ENCODE data around the gene ACE.
"Not testable (repeated sequence)": the region's sequence is repeated elsewhere in the genome, so short reads cannot be mapped to it uniquely, and the experiment has no call there.

The ACE gene

GRCh38 chr17:63451150-63451549 lies 25.7 kb upstream of the ACE start:
- peaks cover 17% of the 10 kb centered on the region for H3K27me3 Mint-ChIP-seq (ENCODE audit: low read depth)
- no peak overlapping the region for H3K4me3 Mint-ChIP-seq
- H3K4me1 Mint-ChIP-seq: peaks cover 26% of the 10 kb centered on the region
- H3K27ac Mint-ChIP-seq: no peak overlapping the region
- H3K9me3 Mint-ChIP-seq: peaks cover 3% of the 10 kb centered on the region
- TF ChIP-seq CTCF (IDR thresholded peaks at IDR 0.05; ENCODE audit: unreplicated experiment in 3 of 3): no peak
- H3K36me3 Mint-ChIP-seq (ENCODE audit: low read depth): peaks cover 3% of the 10 kb centered on the region

GRCh38 chr17:63452046-63452961 lies 24.6 kb upstream of the ACE start:
- Mint-ChIP-seq H3K4me3 (no peak overlapping the region), H3K36me3 (ENCODE audit: low read depth) (peaks cover 3% of the 10 kb centered on the region), H3K4me1 (peaks cover 24% of the 10 kb centered on the region), H3K27me3 (ENCODE audit: low read depth) (peaks cover 17% of the 10 kb centered on the region), H3K27ac (no peak overlapping the region), H3K9me3 (peaks cover 3% of the 10 kb centered on the region)
- TF ChIP-seq CTCF (IDR thresholded peaks at IDR 0.05; ENCODE audit: unreplicated experiment in 3 of 3): no peak

- peaks cover 3% of the 10 kb centered on the region for H3K36me3 Mint-ChIP-seq (ENCODE audit: low read depth)
- peaks cover 3% of the 10 kb centered on the region for H3K9me3 Mint-ChIP-seq
- peaks cover 17% of the 10 kb centered on the region for H3K27me3 Mint-ChIP-seq (ENCODE audit: low read depth)
- no peak overlapping the region for H3K4me3 Mint-ChIP-seq
- H3K27ac Mint-ChIP-seq: no peak overlapping the region
- H3K4me1 Mint-ChIP-seq: peaks cover 19% of the 10 kb centered on the region
- no peak for TF ChIP-seq CTCF (IDR thresholded peaks at IDR 0.05; ENCODE audit: unreplicated experiment in 3 of 3)
Observed at GRCh38 chr17:63452962-63453551, 23.8 kb upstream of the ACE start.

GRCh38 chr17:63454357-63454756 lies 22.5 kb upstream of the ACE start:
- Mint-ChIP-seq H3K4me1 (peaks cover 15% of the 10 kb centered on the region), H3K27me3 (ENCODE audit: low read depth) (peaks cover 13% of the 10 kb centered on the region)
- H3K9me3 Mint-ChIP-seq; H3K27ac Mint-ChIP-seq; H3K4me3 Mint-ChIP-seq; H3K36me3 Mint-ChIP-seq (ENCODE audit: low read depth): not testable (repeated sequence)

GRCh38 chr17:63454915-63455314 lies 21.9 kb upstream of the ACE start:
- H3K27ac Mint-ChIP-seq: peak overlapping the region in 1 of 3 experiments; percentile 23
- no peak for TF ChIP-seq CTCF (IDR thresholded peaks at IDR 0.05; ENCODE audit: unreplicated experiment in 3 of 3)

GRCh38 chr17:63455417-63455816 lies 21.4 kb upstream of the ACE start:
- H3K4me1 Mint-ChIP-seq: peaks cover 6% of the 10 kb centered on the region
- peaks cover 3% of the 10 kb centered on the region for H3K9me3 Mint-ChIP-seq
- TF ChIP-seq CTCF (IDR thresholded peaks at IDR 0.05; ENCODE audit: unreplicated experiment in 3 of 3): no peak
- peaks cover 10% of the 10 kb centered on the region for H3K27me3 Mint-ChIP-seq (ENCODE audit: low read depth)
- no peak overlapping the region for H3K4me3 Mint-ChIP-seq
- peaks cover 3% of the 10 kb centered on the region for H3K36me3 Mint-ChIP-seq (ENCODE audit: low read depth)
- H3K27ac Mint-ChIP-seq: no peak overlapping the region

More at GRCh38 chr17:63454915-63455314, 21.9 kb upstream of the ACE start:
- Mint-ChIP-seq H3K4me1 (peaks cover 11% of the 10 kb centered on the region), H3K4me3 (no peak overlapping the region), H3K27me3 (ENCODE audit: low read depth) (peaks cover 13% of the 10 kb centered on the region), H3K36me3 (ENCODE audit: low read depth) (peaks cover 3% of the 10 kb centered on the region), H3K9me3 (peaks cover 3% of the 10 kb centered on the region)
